ENCODE measurements around the gene IDH3B.

The IDH3B gene

GRCh38 chr20:2654831-2655230 is 9.2 kb downstream of the IDH3B start:
- Histone ChIP-seq H3K9ac (ENCODE audit: low read depth, low read length) (peak overlapping the region; percentile 90), H3K9me3 (replicated peaks; ENCODE audit: low read length) (no peaks in the 10 kb centered on the region), H3K4me2 (ENCODE audit: low read length) (peak overlapping the region; percentile 86), H3K4me1 (ENCODE audit: control insufficient read depth, insufficient read depth, low read length) (peaks cover 22% of the 10 kb centered on the region), H3K27me3 (ENCODE audit: control insufficient read depth, insufficient read depth, low read length) (no peaks in the 10 kb centered on the region), H3K36me3 (ENCODE audit: insufficient read depth, low read length) (peaks cover 65% of the 10 kb centered on the region), H3K4me3 (ENCODE audit: low read length) (peak overlapping the region; percentile 87)

GRCh38 chr20:2654384-2654822 is 9.6 kb downstream of the IDH3B start:
- Histone ChIP-seq H3K27me3 (ENCODE audit: control insufficient read depth, insufficient read depth, low read length) (no peaks in the 10 kb centered on the region), H3K9ac (ENCODE audit: low read depth, low read length) (peak overlapping the region; percentile 90), H3K9me3 (replicated peaks; ENCODE audit: low read length) (no peaks in the 10 kb centered on the region), H3K4me3 (ENCODE audit: low read length) (peak overlapping the region; percentile 87), H3K4me2 (ENCODE audit: low read length) (peak overlapping the region; percentile 86), H3K4me1 (ENCODE audit: control insufficient read depth, insufficient read depth, low read length) (peaks cover 22% of the 10 kb centered on the region), H3K36me3 (ENCODE audit: insufficient read depth, low read length) (peaks cover 61% of the 10 kb centered on the region)

GRCh38 chr20:2653556-2654383 is 10.2 kb downstream of the IDH3B start:
- Histone ChIP-seq H3K4me1 (ENCODE audit: control insufficient read depth, insufficient read depth, low read length) (peaks cover 22% of the 10 kb centered on the region), H3K4me3 (ENCODE audit: low read length) (peak overlapping the region; percentile 87), H3K9ac (ENCODE audit: low read depth, low read length) (peak overlapping the region; percentile 90), H3K4me2 (ENCODE audit: low read length) (peak overlapping the region; percentile 86), H3K27me3 (ENCODE audit: control insufficient read depth, insufficient read depth, low read length) (no peaks in the 10 kb centered on the region), H3K36me3 (ENCODE audit: insufficient read depth, low read length) (peaks cover 54% of the 10 kb centered on the region), H3K9me3 (replicated peaks; ENCODE audit: low read length) (no peaks in the 10 kb centered on the region)

- no peaks in the 10 kb centered on the region for H3K9me3 ChIP-seq (replicated peaks; ENCODE audit: low read length)
- H3K4me1 ChIP-seq (ENCODE audit: control insufficient read depth, insufficient read depth, low read length) = peaks cover 22% of the 10 kb centered on the region
- peak overlapping the region; percentile 90 for H3K9ac ChIP-seq (ENCODE audit: low read depth, low read length)
- peaks cover 46% of the 10 kb centered on the region for H3K36me3 ChIP-seq (ENCODE audit: insufficient read depth, low read length)
- peak overlapping the region; percentile 86 for H3K4me2 ChIP-seq (ENCODE audit: low read length)
- no peaks in the 10 kb centered on the region for H3K27me3 ChIP-seq (ENCODE audit: control insufficient read depth, insufficient read depth, low read length)
- peak overlapping the region; percentile 87 for H3K4me3 ChIP-seq (ENCODE audit: low read length)
These were observed 11.1 kb downstream of the IDH3B start for GRCh38 chr20:2652724-2653555.

GRCh38 chr20:2651772-2652723 is 12.0 kb downstream of the IDH3B start, which contains the start of gene NOP56:
Gene NOP56 (plus strand): TSS chr20:2652632. CDS start chr20:2652661, 29 bp downstream.
- H3K4me1 ChIP-seq (ENCODE audit: control insufficient read depth, insufficient read depth, low read length) = peaks cover 22% of the 10 kb centered on the region
- H3K4me2 ChIP-seq (ENCODE audit: low read length) = peak within 1 kb of the TSS; percentile 86
- peak within 1 kb of the TSS; percentile 90 for H3K9ac ChIP-seq (ENCODE audit: low read depth, low read length)
- peaks cover 37% of the 10 kb centered on the region for H3K36me3 ChIP-seq (ENCODE audit: insufficient read depth, low read length)
- H3K27me3 ChIP-seq (ENCODE audit: control insufficient read depth, insufficient read depth, low read length) = no peaks in the 10 kb centered on the region
- H3K4me3 ChIP-seq (ENCODE audit: low read length) = peak within 1 kb of the TSS; percentile 87
- no peaks in the 10 kb centered on the region for H3K9me3 ChIP-seq (replicated peaks; ENCODE audit: low read length)

- no peaks in the 10 kb centered on the region for H3K4me1 ChIP-seq (ENCODE audit: control insufficient read depth, insufficient read depth, low read length)
- H3K9me3 ChIP-seq (replicated peaks; ENCODE audit: low read length) = no peaks in the 10 kb centered on the region
- no peak overlapping the region for H3K4me3 ChIP-seq (ENCODE audit: low read length)
- H3K36me3 ChIP-seq (ENCODE audit: insufficient read depth, low read length) = no peaks in the 10 kb centered on the region
- no peak overlapping the region for H3K9ac ChIP-seq (ENCODE audit: low read depth, low read length)
- no peaks in the 10 kb centered on the region for H3K27me3 ChIP-seq (ENCODE audit: control insufficient read depth, insufficient read depth, low read length)
- no peak overlapping the region for H3K4me2 ChIP-seq (ENCODE audit: low read length)
These were observed 20.3 kb downstream of the IDH3B start for GRCh38 chr20:2643708-2644107.

- H3K4me3 ChIP-seq (ENCODE audit: low read length) = no peak overlapping the region
These were observed 23.1 kb downstream of the IDH3B start for GRCh38 chr20:2640899-2641298.

GRCh38 chr20:2640260-2640659 is 23.8 kb downstream of the IDH3B start:
- no peaks in the 10 kb centered on the region for H3K9me3 ChIP-seq (replicated peaks; ENCODE audit: low read length)
- H3K4me1 ChIP-seq (ENCODE audit: control insufficient read depth, insufficient read depth, low read length) = no peaks in the 10 kb centered on the region
- H3K36me3 ChIP-seq (ENCODE audit: insufficient read depth, low read length) = no peaks in the 10 kb centered on the region
- no peak overlapping the region for H3K4me2 ChIP-seq (ENCODE audit: low read length)
- no peak overlapping the region for H3K4me3 ChIP-seq (ENCODE audit: low read length)
- H3K27me3 ChIP-seq (ENCODE audit: control insufficient read depth, insufficient read depth, low read length) = peaks cover 8% of the 10 kb centered on the region
- H3K9ac ChIP-seq (ENCODE audit: low read depth, low read length) = no peak overlapping the region

More at GRCh38 chr20:2640899-2641298, 23.1 kb downstream of the IDH3B start:
- Histone ChIP-seq H3K4me1 (ENCODE audit: control insufficient read depth, insufficient read depth, low read length) (no peaks in the 10 kb centered on the region), H3K4me2 (ENCODE audit: low read length) (no peak overlapping the region), H3K9ac (ENCODE audit: low read depth, low read length) (no peak overlapping the region), H3K27me3 (ENCODE audit: control insufficient read depth, insufficient read depth, low read length) (peaks cover 2% of the 10 kb centered on the region), H3K36me3 (ENCODE audit: insufficient read depth, low read length) (no peaks in the 10 kb centered on the region), H3K9me3 (replicated peaks; ENCODE audit: low read length) (no peaks in the 10 kb centered on the region)

- Histone ChIP-seq H3K4me2 (ENCODE audit: low read length) (no peak overlapping the region), H3K9me3 (replicated peaks; ENCODE audit: low read length) (no peaks in the 10 kb centered on the region), H3K36me3 (ENCODE audit: insufficient read depth, low read length) (no peaks in the 10 kb centered on the region), H3K4me3 (ENCODE audit: low read length) (no peak overlapping the region), H3K27me3 (ENCODE audit: control insufficient read depth, insufficient read depth, low read length) (peaks cover 30% of the 10 kb centered on the region), H3K4me1 (ENCODE audit: control insufficient read depth, insufficient read depth, low read length) (no peaks in the 10 kb centered on the region), H3K9ac (ENCODE audit: low read depth, low read length) (no peak overlapping the region)
These were observed 26.8 kb downstream of the IDH3B start for GRCh38 chr20:2637246-2637645.

GRCh38 chr20:2633381-2633780 is 30.6 kb downstream of the IDH3B start:
- Histone ChIP-seq H3K9me3 (replicated peaks; ENCODE audit: low read length) (no peaks in the 10 kb centered on the region), H3K4me3 (ENCODE audit: low read length) (no peak overlapping the region), H3K36me3 (ENCODE audit: insufficient read depth, low read length) (no peaks in the 10 kb centered on the region), H3K9ac (ENCODE audit: low read depth, low read length) (no peak overlapping the region), H3K4me2 (ENCODE audit: low read length) (no peak overlapping the region), H3K27me3 (ENCODE audit: control insufficient read depth, insufficient read depth, low read length) (peaks cover 30% of the 10 kb centered on the region), H3K4me1 (ENCODE audit: control insufficient read depth, insufficient read depth, low read length) (no peaks in the 10 kb centered on the region)
